ENCODE data around the gene MTHFR.
A peak's percentile ranks its signal among the peaks of the same experiment; 100 is the strongest.
"Not testable (repeated sequence)": the region's sequence is repeated elsewhere in the genome, so short reads cannot be mapped to it uniquely, and the experiment has no call there.

The MTHFR gene

DNA sequence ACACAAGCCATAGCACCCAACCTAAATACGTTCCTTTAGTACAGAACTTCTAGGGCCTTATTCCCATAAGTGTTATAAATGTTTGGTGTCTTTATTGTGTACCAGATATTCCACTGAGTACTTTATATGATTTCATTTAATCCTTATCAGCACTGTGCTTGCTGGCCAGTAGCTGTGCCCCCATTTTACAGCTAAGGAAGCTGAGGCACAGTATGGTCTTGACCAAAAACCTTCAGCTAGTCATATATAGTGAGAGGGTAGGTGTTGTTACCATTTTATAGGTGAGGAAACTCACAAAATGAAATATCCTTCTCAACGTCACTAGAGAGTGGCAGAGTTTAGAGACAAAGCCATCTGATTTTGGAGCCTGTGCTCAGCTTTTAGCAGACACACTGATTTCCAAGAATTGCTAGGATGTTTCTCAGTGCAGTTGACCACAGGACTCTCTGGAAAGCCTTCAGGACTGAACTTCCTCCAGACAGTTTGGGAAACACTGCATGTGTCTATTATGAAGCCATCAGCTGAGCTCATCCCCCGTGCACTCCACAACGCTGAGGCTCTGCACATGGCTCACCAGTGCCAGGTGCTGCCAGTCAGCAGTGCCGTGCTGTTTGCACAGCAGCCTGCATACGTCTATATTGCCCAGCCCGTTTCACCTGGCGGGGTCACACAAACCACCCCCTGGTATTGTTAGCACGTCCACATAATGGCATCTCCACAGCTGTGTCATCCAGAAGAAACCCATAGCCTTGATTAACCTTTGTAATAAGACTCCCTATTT, 26.4 kb upstream of the MTHFR start:
- peak; percentile 71 for DNase-seq

DNA sequence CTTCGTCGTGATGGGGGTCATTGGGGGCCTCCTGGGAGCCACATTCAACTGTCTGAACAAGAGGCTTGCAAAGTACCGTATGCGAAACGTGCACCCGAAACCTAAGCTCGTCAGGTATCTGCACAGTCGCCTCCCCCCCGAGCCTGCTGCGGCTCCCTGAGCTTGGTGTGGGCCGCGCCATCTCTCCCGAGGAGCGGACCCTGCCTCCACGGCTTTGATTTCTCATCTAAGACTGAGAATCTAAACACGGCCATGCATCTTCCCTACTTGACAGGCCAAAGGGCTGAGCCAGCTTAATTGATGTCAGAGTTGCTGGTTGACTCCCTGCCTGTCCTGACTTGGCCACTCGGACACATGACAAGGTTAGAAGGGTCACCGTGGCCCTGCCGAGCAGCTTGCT, 22.7 kb upstream of the MTHFR start:
- DNase-seq, result no peak

DNA sequence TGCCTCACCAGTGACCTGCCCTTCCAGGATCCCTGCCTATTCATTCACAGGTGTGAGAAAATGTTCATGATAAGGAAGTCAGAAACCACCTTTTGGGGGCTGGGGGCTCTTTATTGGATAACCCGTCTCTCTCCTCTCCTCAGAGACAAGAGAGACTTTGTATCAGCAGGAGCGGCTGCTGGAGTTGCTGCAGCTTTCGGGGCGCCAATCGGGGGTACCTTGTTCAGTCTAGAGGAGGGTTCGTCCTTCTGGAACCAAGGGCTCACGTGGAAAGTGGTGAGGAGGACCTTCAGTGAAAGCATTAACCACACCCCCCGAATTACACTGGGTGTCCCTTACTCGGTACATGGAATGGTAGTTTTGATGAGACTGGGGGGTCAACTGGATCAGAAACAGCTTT, 21.2 kb upstream of the MTHFR start:
- DNase-seq, result no peak

DNA sequence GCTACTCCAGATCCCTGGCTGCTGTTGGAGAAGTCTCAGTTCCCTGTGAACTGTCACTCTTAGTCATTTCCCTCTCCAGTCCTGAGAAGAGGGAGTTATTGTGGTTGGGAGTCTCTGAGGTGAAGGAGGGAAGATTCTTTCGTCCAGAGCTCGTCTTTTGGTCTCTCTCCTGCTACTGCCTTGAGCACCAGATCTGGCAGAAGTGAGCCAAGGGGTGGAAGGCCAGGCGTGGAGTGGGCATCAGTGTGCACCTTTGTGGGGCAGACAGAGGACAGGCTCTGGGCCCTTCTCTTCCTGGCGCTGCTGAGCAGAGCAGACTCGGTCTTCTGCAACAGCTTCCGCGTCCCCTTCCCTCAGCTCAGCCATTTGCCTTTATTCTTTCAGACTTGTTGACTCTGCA, 19.4 kb upstream of the MTHFR start:
- no peak for DNase-seq

DNA sequence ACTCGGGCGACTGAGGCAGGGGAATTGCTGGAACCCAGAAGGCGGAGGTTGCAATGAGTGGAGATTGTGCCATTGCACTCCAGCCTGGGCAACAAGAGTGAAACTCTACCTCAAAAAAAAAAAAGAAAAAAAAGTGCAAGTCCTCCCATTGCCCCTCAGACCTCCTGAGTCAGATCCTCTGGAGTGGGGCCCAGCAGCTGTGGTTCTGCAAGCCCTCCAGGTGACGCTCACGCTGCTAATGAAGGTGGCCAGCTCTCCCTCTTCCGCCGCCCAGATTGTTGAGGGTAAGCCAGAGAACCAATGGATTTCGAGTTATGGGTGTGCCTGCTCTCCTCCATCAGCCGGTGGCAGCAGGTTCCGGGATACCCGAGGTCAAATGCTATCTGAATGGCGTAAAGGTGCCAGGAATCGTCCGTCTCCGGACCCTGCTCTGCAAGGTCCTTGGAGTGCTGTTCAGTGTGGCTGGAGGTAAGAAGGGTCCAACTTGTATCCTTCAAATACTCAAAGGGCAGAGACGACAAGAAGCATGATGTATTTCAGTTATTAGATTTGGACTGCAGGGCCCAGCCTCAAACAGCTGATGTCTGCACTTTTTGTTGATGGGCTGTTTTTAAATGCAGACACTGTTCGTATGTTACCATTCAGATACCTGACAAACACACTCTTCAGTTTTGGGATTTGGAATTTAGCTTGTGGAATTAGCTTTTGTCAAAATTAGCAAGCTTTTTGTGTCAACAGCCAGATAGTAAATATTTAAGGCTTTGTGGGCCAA, 17.8 kb upstream of the MTHFR start:
- no peak for DNase-seq

DNA sequence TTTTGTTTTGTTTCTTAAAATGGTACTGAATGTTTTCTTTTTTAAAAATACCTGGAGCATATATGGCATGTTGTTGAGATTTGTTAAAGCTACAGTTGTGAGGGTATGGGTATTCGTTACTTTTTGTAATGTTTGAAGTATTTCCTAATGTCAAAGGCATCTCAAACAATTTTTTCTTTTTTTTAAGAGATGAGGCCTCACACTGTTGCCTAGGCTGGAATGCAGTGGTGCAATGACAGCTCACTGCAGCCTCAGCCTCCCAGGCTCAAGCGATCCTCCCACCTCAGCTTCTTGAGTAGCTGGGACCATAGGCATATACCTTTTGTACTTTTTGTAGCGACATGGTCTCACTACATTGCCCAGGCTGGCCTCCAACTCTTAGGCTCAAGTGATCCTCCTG, 16.3 kb upstream of the MTHFR start:
- DNase-seq, result no peak

DNA sequence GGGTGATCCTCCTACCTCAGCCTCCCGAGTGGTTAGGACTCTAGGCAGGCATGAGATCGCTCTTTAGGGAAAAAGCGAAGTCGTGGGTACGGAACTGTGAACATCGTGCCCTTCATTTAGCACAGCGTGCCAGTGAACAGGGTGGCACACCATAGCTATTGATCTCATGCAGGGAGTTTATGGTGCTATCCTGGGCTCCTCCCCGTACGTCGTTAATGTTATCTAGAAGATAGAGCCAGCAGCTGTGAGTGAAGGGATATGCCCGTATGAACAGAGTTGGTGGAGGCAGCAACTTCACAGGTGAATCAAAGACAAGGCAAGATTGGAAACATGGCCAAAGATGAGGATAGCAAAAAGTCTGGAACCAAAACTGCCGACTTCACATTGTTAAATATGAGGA, 11.4 kb upstream of the MTHFR start:
- DNase-seq, result no peak

DNA sequence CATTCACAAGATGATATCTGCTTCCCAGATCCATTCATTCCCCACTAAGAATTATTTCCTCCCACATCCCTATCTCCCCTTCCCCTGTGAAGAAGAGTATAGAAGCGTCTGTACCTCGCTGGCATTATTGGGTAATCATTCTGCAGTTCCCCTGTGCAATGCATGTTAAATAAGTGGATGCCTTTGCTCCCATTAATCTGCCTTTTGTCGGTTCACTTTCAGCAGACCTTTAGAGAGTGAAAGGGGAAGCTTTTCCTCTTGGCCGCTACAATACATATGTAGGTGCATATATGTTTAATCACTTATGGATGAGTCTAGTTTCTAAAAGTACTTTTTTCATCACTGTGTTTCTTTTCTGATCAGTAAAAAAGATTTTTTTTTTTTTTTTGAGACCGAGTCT, 7.3 kb upstream of the MTHFR start:
- DNase-seq, result no peak

DNA sequence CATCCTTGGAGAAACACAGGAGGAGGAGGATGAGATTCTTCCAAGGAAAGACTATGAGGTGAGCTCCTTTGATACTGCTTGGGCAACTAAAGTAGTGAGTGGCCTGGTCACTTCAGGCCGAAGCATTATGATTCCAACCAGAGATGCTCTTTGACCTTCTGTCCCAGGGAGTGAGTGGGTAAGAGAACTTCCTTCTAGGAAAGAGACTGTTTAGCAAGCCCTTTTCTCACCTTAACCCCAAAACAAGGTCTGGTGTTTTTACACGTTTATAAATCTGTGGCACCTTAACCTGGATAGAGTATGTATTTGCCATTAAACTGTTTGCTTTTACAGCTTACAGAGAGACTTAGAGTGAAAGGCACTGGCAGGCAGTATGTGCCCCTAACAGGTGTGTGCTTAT, 1.4 kb upstream of the MTHFR start:
- DNase-seq, result no peak

DNA sequence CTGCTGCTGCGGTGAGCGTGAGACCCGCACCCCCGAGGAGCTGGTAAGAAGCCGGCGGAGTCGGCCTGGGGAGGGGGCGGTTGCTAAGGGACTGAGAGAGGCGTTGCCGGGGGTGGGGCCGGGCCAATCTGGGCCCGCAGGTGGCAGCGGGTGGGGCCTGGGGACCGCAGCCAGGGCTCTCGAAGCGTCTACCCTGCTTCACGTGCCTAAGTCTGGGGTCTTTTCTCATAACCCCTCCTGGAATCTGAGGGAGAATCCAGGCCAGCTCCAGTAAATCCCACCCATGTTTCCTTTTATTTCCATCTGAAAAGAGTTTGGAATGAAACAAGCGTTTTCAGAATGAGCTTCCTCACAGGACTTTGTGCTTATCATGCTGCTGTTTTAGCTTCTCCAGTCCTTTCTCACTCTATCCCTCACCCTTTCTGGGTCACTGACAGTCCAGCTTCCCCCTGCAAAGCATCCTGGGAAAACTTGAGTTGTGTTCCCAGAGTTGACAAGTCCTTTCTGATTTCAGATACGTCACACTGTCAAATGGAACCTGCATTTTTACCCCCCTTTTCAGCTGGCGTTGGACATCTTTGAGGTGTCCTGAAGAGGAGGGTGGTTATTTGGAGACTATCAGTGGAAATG, 658 bp upstream of the MTHFR start:
- no peak for DNase-seq

DNA sequence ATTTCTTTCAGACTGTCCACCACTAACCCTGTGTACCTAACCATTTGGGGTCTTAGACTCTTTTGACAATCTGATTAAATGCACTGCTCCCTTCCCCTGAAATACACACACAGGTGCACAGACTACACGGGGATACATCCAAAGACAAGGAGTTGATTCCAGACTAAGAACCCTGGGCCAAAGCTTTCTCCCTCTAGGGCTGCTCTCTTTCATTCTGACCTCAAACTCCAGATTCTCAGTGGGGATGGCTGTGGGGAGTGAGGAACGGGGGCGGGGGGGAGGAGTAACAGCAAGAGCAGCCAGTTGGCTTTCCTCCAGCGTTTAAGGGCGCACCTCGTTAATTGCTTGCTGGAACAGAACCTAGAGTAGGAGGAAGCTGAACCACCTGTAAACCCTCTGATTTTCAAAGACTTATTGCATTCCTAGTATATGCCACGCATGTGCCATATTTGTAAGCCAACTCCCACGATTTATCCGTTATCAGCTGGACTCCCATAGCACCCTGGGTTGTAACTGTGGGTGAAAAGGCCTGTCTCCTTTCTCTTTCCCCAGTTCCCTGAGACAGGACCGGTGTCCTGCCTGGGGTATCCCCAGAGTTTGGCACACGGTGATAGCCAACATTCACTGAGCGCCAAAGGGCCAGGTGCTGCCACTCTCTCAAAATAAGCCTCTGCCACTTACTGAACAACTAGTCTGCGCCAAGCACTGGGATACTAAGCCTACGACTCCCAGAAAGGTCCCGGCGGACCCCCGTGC, 920 bp downstream of the MTHFR start:
- peak; percentile 60 for DNase-seq

DNA sequence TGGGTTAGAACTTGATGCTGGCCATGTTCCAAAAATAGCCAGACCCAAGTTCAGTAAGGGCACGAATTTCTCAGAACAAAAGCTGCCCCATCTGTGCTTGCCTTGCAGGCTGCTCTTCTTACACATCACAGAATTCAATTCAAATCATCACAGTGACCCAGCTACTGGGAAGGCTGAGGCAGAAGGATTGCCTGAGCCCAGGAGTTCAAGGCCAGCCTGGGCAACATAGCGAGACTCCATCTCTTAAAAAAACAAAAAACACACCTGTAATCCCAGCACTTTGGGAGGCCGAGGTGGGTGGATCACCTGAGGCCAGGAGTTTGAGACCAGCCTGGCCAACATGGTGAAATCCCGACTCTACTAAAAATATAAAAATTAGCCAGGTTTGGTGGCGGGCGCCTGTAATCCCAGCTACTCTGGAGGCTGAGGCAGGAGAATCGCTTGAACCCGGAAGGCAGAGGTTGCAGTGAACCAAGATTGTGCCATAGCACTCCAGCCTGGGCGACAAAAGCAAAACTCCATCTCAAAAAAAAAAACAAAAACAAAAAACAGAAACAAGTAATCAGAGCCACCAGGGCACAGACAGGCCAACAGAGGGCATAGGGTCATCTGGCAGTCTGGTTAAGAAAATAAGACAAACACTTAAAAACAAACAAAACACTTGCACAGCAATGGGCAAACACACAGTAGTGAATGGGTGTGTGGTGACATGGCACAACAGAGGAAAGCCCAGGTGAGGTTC, 1.7 kb downstream of the MTHFR start:
- not testable (repeated sequence) for DNase-seq

DNA sequence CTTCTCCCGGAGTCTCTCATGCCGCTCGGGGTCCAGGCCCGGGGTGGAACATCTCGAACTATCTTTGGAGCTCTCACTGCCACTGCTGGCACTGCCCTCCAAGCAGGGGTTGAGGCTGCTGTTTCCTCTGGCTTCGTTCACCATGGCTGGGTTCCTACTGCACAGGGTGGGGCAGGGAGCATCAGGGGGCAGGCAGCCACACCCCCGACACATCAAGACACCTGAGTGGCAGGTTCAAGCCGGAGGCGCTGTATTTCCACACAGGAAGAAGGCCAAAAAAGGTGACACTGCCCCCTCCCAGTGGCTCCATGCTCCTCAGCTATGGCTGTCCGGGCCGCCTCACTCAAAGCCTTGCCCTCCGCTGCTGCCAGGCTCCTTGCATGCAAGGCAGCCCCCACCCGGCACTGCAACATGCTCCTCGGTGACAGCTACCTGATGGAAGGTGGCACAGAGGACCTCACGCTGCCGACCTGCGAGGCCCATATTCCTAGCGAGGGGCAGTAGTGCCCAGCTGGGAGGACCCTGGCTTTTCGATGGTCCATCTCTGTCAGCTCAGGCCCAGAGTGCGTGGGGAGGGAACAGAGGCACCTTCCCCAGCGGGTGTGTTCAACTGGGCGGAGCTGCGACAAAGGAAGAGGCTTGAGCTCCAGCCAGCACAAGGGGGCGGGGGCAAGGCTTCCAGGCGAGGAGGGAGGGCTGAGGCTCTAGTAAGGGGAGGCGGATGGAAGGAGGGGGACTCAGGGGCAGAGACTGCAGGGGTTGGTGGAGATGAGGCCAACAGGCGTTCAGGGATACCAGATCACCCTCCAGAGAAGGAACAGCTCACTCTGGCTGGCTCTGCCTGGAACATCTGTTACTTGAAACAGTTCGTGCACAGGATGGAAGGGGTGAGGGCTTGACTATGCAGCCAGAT, 2.5 kb downstream of the MTHFR start:
- DNase-seq, result no peak

DNA sequence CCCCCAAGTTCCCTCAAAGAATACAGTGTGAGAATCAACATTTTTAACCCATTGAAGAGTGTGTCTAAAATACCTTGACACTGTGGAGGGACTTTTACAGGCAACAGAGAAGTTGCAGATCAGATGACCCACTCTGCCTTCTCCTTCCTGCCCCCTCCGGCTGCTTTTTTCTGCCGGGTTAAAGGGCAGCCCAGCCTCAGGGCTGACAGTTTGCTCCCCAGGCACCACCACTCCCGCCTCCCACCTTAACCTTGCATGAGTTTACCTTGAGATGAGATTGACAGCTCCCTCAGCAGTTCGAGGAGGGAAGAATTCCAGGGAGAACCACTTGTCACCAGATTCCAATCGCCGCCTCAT, 3.2 kb downstream of the MTHFR start:
- no peak for DNase-seq

DNA sequence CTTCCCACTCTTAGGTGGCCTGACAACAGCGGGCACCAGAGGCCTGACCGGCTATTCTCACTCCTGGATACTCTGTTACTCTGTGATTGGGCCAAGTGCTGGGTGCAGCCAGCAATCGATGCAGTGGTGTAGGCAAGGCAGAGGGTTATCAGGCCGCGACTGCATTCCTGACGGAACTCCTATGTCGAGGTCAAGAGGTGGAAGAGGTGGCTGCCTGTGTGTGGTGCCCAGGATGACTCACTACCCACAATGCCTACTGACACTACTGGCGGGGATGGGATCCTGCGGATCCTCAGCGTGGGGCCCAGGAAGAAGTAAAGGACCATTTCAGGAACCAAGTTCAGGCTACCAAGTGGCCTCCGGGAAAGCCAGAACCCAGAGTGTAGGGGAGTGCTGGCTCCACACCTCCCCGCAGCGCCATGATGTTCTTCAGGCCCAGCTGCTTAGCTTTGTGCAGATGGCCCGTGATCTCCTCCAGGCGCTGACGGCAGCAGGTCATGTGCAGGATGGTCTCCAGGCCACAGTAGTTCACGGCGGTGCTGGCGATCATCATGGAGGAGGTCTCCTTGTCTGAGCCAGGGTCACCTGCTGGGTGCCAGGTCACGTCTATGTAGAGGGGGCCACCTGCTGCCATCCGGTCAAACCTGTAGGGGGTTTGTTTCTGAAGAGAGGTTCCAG, 4.9 kb downstream of the MTHFR start:
- DNase-seq, result no peak

DNA sequence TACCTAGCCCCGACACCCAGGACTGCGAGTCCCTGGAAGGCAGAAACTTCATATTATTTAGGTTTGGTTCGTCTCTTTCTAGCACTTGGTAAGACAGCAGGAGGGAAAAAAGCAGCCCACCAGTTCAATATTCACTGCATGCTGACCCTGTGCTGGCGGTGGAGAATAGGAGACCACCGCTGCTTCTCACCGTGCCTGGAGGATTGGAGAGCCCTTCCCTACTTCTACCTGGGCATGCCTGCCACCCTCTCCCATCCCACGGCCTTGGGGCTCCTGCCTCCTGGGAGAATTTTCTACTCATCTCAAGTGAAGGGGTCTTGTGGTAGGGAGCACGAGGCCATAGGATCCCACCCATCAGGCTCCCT, 5.4 kb downstream of the MTHFR start:
- no peak for DNase-seq

DNA sequence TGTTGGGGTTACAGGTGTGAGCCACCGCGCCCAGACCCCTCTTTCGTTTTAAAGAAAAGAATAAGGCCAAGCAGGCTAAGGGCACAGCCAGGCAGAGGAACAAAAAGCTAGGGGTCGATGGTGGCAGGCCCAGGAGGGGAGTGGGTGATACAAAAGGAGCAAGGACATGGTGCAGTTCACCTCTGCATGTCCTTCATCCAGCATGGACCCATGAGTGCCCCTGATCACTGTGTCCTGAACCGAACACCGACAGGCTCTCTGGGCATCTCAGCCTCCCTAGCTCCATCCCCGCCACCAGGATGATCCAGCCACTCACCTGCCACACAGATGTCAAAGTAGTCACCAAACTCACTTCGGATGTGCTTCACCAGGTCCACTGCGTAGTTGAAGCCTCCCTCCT, 5.9 kb downstream of the MTHFR start:
- no peak for DNase-seq

DNA sequence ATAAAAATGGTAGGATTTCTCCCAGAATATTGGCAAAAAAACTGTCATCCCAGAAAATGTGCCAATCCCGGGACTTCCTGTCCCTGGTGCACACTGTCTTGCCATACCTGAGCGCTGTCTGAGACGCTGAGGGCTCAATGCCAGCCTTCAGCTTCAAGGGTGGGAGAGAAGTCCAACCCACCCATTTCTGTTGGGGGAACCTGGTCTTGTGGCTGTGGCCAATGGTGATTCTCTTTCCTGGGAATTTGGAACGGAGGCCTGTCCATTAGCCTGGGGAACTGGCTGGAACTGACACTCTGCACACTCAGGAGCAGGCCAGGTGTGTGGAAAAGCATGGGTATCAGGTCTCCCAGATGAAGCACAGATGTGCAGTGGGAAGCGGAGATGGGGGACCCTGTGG, 6.7 kb downstream of the MTHFR start:
- no peak for DNase-seq

DNA sequence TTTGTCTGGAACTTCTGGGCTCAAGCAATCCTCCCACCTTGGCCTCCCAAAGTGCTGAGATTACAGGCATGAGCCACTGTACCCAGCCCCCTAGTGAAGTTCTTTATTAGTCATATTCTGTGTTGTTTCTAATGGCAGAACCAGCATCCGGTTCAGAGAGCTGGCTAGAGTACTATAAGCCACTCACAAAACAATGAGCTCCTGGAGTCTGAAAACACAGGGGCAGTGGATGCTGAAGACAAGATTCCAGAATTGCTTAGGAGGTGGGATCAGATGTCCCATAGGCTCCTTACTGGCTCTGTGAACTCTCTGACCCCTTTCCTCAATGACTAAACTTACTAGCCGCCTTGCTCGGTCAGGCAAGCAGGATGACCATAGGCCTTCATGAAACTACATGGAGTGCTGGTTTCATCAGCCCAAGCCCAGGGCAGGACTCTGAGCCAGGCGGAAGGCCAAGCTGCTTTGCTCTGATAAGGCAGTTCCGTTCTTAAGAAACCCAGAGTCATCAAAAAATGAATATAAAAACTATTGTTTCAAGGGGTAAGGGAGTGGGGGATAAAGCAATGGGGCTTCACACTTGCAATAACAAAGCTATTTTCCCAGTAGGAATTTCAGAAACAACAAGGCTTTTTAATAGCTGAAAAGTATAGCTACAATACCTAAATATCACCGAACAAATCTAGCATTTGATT, 8.1 kb downstream of the MTHFR start:
- no peak for DNase-seq

DNA sequence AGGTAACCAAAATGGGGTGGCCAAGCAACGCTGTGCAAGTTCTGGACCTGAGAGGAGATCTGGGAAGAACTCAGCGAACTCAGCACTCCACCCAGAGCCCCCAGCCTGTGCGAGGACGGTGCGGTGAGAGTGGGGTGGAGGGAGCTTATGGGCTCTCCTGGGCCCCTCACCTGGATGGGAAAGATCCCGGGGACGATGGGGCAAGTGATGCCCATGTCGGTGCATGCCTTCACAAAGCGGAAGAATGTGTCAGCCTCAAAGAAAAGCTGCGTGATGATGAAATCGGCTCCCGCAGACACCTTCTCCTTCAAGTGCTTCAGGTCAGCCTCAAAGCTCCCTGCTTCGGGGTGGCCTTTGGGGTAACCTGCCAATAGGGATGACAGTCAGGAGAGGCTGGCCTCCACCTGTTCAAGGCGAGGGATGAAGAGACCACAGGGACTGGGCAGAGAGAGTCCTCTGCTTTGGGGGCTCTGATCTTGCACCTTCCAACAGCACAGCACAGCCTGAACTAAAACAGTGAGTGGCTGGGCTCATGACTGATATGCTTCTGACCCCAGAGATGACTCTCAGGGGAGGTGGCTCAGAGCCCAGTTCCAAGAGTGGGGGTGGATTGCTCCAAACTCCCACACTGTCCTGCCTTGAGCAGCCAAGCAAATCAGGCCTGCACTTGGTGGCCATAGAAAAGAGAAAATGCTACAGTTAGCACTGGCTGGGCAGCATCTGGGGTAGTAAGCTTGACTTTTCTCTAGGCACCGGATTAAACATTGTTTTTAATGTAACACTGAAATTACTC, 9.5 kb downstream of the MTHFR start:
- DNase-seq, result no peak
